ENCODE data around the gene NHLRC2.
"Not testable (repeated sequence)": the region's sequence is repeated elsewhere in the genome, so short reads cannot be mapped to it uniquely, and the experiment has no call there.

NHLRC2 gene, protein sequence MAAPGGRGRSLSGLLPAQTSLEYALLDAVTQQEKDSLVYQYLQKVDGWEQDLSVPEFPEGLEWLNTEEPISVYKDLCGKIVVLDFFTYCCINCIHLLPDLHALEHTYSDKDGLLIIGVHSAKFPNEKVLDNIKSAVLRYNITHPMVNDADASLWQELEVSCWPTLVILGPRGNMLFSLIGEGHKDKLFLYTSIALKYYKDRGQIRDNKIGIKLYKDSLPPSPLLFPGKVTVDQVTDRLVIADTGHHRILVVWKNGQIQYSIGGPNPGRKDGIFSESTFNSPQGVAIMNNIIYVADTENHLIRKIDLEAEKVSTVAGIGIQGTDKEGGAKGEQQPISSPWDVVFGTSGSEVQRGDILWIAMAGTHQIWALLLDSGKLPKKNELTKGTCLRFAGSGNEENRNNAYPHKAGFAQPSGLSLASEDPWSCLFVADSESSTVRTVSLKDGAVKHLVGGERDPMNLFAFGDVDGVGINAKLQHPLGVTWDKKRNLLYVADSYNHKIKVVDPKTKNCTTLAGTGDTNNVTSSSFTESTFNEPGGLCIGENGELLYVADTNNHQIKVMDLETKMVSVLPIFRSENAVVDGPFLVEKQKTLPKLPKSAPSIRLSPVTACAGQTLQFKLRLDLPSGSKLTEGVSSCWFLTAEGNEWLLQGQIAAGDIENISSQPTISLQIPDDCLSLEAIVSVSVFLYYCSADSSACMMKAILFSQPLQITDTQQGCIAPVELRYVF

DNA sequence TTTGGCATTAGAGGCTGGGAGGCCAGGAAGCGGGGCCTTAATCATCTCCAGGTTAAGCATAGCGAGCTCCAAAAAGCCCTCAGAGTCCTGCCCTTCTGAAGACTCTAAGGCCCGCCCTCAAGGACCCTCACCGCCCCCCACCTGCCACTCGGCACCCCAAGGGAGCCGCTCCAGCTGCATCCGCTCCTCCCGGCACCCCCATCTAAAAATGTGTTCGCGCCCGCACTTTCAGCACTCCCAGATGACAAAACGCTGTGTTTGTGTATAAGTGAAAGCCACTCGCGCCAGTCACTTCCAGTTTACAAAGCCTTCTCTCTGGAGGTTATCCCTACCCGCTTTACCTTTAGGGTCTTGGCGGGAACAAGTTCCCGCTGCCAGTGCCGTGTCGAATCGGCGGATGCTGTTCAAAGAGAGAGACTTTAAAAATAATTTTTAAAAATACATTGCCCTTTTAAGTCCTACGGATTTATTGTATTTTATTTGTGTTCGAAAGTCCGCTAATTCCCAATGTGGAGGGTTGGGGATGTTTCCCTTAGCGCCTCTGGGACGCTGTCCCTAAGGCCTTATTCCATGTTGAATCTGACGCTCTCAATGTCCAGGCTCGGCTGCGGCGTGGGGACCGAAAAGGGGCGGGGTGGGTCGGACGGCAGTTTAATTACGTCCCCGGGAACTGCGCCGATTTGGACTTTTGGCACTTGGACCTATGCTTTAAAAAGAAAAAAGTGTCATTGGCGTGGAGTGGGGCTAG lies at the start of gene NHLRC2, which contains the start of gene DCLRE1A:
Gene NHLRC2, plus strand, starts transcription at position 649 of the 748 bp plus-strand sequence. CDS start 212 bp downstream, outside the sequence.
Gene DCLRE1A, minus strand, starts transcription at position 70 of the 748 bp plus-strand sequence. CDS start 900 bp downstream, outside the sequence.
- Histone ChIP-seq H3K4me1 (ENCODE audit: insufficient read depth, low read length) (no peaks in the 10 kb centered on the region), H3K9ac (ENCODE audit: low read depth, low read length) (peak within 1 kb of the TSS; percentile 100), H3K36me3 (ENCODE audit: insufficient read depth, low read length) (no peaks in the 10 kb centered on the region), H3K9me3 (ENCODE audit: control insufficient read depth, insufficient read depth, low read length) (no peaks in the 10 kb centered on the region)

- no peaks in the 10 kb centered on the region for H3K36me3 ChIP-seq (ENCODE audit: insufficient read depth, low read length)
- H3K4me1 ChIP-seq (ENCODE audit: insufficient read depth, low read length), result no peaks in the 10 kb centered on the region
- H3K9ac ChIP-seq (ENCODE audit: low read depth, low read length), result no peak overlapping the region
- H3K9me3 ChIP-seq (ENCODE audit: control insufficient read depth, insufficient read depth, low read length), result no peaks in the 10 kb centered on the region
Measured at GRCh38 chr10:113806503-113806902, 48.0 kb upstream of the NHLRC2 start.

GRCh38 chr10:113808168-113808567 lies 46.3 kb upstream of the NHLRC2 start:
- H3K9ac ChIP-seq (ENCODE audit: low read depth, low read length), result no peak overlapping the region
- H3K36me3 ChIP-seq (ENCODE audit: insufficient read depth, low read length), result no peaks in the 10 kb centered on the region
- H3K4me1 ChIP-seq (ENCODE audit: insufficient read depth, low read length), result no peaks in the 10 kb centered on the region
- H3K9me3 ChIP-seq (ENCODE audit: control insufficient read depth, insufficient read depth, low read length), result no peaks in the 10 kb centered on the region

DNA sequence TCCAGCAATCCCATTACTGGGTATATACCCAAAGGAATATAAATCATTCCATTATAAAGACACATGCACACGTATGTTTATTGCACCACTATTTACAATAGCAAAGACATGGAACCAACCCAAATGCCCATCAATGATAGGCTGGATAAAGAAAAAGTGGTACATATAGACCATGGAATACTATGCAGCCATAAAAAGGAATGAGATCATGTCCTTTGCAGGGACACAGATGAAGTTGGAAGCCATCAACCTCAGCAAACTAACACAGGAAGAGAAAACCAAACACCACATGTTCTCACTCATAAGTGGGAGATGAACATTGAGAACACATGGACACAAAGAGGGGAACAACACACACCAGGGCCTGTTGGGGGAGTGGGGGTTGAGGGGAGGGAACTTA lies 39.8 kb upstream of the NHLRC2 start:
- H3K9me3 ChIP-seq (ENCODE audit: control insufficient read depth, insufficient read depth, low read length); H3K36me3 ChIP-seq (ENCODE audit: insufficient read depth, low read length); H3K4me1 ChIP-seq (ENCODE audit: insufficient read depth, low read length); H3K9ac ChIP-seq (ENCODE audit: low read depth, low read length): not testable (repeated sequence)

DNA sequence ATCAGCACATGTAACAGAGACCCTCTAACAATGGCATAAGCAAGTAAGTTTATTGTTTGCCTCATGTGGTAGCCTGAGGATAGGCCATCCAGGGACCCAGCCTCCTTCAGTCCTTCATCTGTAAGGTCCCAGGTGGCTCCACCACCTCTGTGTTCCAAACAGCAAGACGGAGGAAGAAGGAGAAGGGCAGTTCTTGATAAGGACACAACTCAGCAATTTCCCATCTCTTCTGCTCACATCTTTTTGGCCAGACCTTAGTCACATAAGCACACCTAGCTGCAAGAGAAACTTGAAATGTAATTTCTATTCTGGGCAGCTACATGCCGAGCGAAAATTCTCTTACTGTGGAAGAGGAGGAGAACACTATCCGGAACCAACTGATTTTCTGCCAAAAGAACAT lies 34.5 kb upstream of the NHLRC2 start:
- Histone ChIP-seq H3K36me3 (ENCODE audit: insufficient read depth, low read length) (no peaks in the 10 kb centered on the region), H3K4me1 (ENCODE audit: insufficient read depth, low read length) (peaks cover 12% of the 10 kb centered on the region; the same call in 1 of the 2 replicates), H3K9me3 (ENCODE audit: control insufficient read depth, insufficient read depth, low read length) (no peaks in the 10 kb centered on the region), H3K9ac (ENCODE audit: low read depth, low read length) (no peak overlapping the region)

- H3K36me3 ChIP-seq (ENCODE audit: insufficient read depth, low read length), result no peaks in the 10 kb centered on the region
- no peak overlapping the region for H3K9ac ChIP-seq (ENCODE audit: low read depth, low read length)
- peaks cover 12% of the 10 kb centered on the region; the same call in 1 of the 2 replicates for H3K4me1 ChIP-seq (ENCODE audit: insufficient read depth, low read length)
- no peaks in the 10 kb centered on the region for H3K9me3 ChIP-seq (ENCODE audit: control insufficient read depth, insufficient read depth, low read length)
Measured at GRCh38 chr10:113820507-113820906, 34.0 kb upstream of the NHLRC2 start.

GRCh38 chr10:113821306-113821705 lies 33.2 kb upstream of the NHLRC2 start:
- not testable (repeated sequence) for H3K9ac ChIP-seq (ENCODE audit: low read depth, low read length)

GRCh38 chr10:113822174-113822573 lies 32.3 kb upstream of the NHLRC2 start:
- Histone ChIP-seq H3K9ac (ENCODE audit: low read depth, low read length) (no peak overlapping the region), H3K9me3 (ENCODE audit: control insufficient read depth, insufficient read depth, low read length) (no peaks in the 10 kb centered on the region), H3K4me1 (ENCODE audit: insufficient read depth, low read length) (peaks cover 12% of the 10 kb centered on the region; the same call in 1 of the 2 replicates)

More at GRCh38 chr10:113821306-113821705, 33.2 kb upstream of the NHLRC2 start:
- not testable (repeated sequence) for H3K36me3 ChIP-seq (ENCODE audit: insufficient read depth, low read length); H3K9me3 ChIP-seq (ENCODE audit: control insufficient read depth, insufficient read depth, low read length)
- peaks cover 12% of the 10 kb centered on the region; the same call in 1 of the 2 replicates for H3K4me1 ChIP-seq (ENCODE audit: insufficient read depth, low read length)

GRCh38 chr10:113823389-113823788 lies 31.1 kb upstream of the NHLRC2 start:
- H3K9ac ChIP-seq (ENCODE audit: low read depth, low read length), result no peak overlapping the region
- peaks cover 12% of the 10 kb centered on the region; the same call in 1 of the 2 replicates for H3K4me1 ChIP-seq (ENCODE audit: insufficient read depth, low read length)
- H3K36me3 ChIP-seq (ENCODE audit: insufficient read depth, low read length), result no peaks in the 10 kb centered on the region
- H3K9me3 ChIP-seq (ENCODE audit: control insufficient read depth, insufficient read depth, low read length), result no peaks in the 10 kb centered on the region

More at GRCh38 chr10:113822174-113822573, 32.3 kb upstream of the NHLRC2 start:
- no peaks in the 10 kb centered on the region for H3K36me3 ChIP-seq (ENCODE audit: insufficient read depth, low read length)

DNA sequence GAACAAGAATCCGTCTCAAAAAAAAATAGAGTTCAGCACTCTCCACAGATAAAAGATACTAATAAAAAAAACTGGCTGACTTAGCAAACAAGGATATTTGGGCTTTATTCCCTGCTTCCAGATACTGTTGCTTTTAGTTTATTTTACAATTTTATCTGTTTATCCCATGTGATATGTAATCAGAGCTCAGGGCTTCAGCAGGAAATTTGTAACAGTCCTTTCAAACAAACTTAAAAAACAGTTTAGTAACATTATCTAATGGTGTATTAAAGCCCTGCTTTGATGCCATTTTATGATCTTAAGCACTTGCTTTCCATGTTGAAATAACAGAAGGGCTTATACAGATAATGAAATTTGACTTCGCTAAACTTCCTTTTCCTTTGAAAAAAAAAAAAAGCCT lies 28.7 kb upstream of the NHLRC2 start:
- H3K4me1 ChIP-seq (ENCODE audit: insufficient read depth, low read length), result peaks cover 10% of the 10 kb centered on the region; the same call in 1 of the 2 replicates
- no peak overlapping the region for H3K9ac ChIP-seq (ENCODE audit: low read depth, low read length)
- no peaks in the 10 kb centered on the region for H3K9me3 ChIP-seq (ENCODE audit: control insufficient read depth, insufficient read depth, low read length)
- H3K36me3 ChIP-seq (ENCODE audit: insufficient read depth, low read length), result no peaks in the 10 kb centered on the region

GRCh38 chr10:113828567-113828966 lies 25.9 kb upstream of the NHLRC2 start:
- not testable (repeated sequence) for H3K36me3 ChIP-seq (ENCODE audit: insufficient read depth, low read length); H3K9me3 ChIP-seq (ENCODE audit: control insufficient read depth, insufficient read depth, low read length); H3K9ac ChIP-seq (ENCODE audit: low read depth, low read length); H3K4me1 ChIP-seq (ENCODE audit: insufficient read depth, low read length)

- Histone ChIP-seq H3K36me3 (ENCODE audit: insufficient read depth, low read length) (no peaks in the 10 kb centered on the region), H3K9ac (ENCODE audit: low read depth, low read length) (no peak overlapping the region), H3K9me3 (ENCODE audit: control insufficient read depth, insufficient read depth, low read length) (no peaks in the 10 kb centered on the region), H3K4me1 (ENCODE audit: insufficient read depth, low read length) (peaks cover 8% of the 10 kb centered on the region)
Measured at GRCh38 chr10:113842171-113842570, 12.3 kb upstream of the NHLRC2 start.

GRCh38 chr10:113843972-113844485 lies 10.4 kb upstream of the NHLRC2 start:
- no peak overlapping the region for H3K9ac ChIP-seq (ENCODE audit: low read depth, low read length)
- H3K9me3 ChIP-seq (ENCODE audit: control insufficient read depth, insufficient read depth, low read length), result no peaks in the 10 kb centered on the region
- no peaks in the 10 kb centered on the region for H3K36me3 ChIP-seq (ENCODE audit: insufficient read depth, low read length)
- peaks cover 8% of the 10 kb centered on the region for H3K4me1 ChIP-seq (ENCODE audit: insufficient read depth, low read length)

GRCh38 chr10:113846036-113846435 lies 8.4 kb upstream of the NHLRC2 start:
- Histone ChIP-seq H3K9me3 (ENCODE audit: control insufficient read depth, insufficient read depth, low read length) (no peaks in the 10 kb centered on the region), H3K4me1 (ENCODE audit: insufficient read depth, low read length) (peaks cover 8% of the 10 kb centered on the region), H3K9ac (ENCODE audit: low read depth, low read length) (no peak overlapping the region), H3K36me3 (ENCODE audit: insufficient read depth, low read length) (no peaks in the 10 kb centered on the region)

Data from ES-I3 (cell line).